GM06990 (cell line): ENCODE measurements around the gene PACRG.

Experiments
- DNase-seq: peaks from one replicate; pipeline ENCODE4 v3.0.0-alpha.2; 2011; ENCODE audit not compliant: insufficient read length; ENCODE audit errors: extremely low read depth
- H3K27me3 ChIP-seq: replicated peaks from 2 replicates; pipeline ENCODE4 v1.6.0; 2011; ENCODE audit warnings: low read length; ENCODE audit not compliant: control insufficient read depth, insufficient read depth
- H3K36me3 ChIP-seq: 2 replicates; pipeline ENCODE4 v1.5.1; 2011; ENCODE audit warnings: low read length; ENCODE audit not compliant: control insufficient read depth, insufficient read depth
- H3K4me3 ChIP-seq: replicated peaks from 2 replicates; pipeline ENCODE4 v1.5.1; 2011; ENCODE audit warnings: low read depth, mild to moderate bottlenecking, control low read depth, low read length
- CTCF ChIP-seq: IDR thresholded peaks from 2 replicates; pipeline ENCODE4 v1.5.1; 2011; ENCODE audit warnings: low read length, control low read depth, mild to moderate bottlenecking, inconsistent platforms; ENCODE audit not compliant: insufficient read depth, poor library complexity, severe bottlenecking

Gene PACRG

GRCh38 chr6:162866656-162867055, 138.9 kb downstream of the PACRG start:
- no peak for TF ChIP-seq CTCF
- Histone ChIP-seq H3K36me3 (no peaks in the 10 kb centered on the region), H3K4me3 (no peak overlapping the region), H3K27me3 (no peaks in the 10 kb centered on the region)
- DNase-seq, result no peak

DNA sequence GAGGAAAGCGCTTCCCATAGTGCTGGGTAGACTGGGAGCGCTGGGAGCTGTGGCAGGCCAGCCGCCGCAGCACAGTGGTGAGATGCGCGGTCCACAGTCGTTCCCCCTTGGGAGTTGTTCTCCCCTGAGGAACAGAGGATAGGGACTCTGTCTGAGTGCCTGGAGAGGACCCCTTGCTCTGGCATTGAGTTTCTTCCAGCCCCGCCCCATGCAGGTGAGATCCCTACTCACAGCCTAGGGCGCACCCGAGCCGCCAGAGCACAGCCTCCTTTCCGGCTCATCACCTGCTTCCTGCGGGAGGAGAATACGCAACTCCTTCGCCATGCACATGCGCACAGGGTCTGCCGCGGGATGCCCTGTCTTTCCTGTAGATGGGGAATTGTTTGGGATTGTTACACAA, 140.6 kb downstream of the PACRG start:
- DNase-seq, result no peak
- no peak for TF ChIP-seq CTCF
- Histone ChIP-seq H3K4me3 (no peak overlapping the region), H3K36me3 (no peaks in the 10 kb centered on the region), H3K27me3 (no peaks in the 10 kb centered on the region)

DNA sequence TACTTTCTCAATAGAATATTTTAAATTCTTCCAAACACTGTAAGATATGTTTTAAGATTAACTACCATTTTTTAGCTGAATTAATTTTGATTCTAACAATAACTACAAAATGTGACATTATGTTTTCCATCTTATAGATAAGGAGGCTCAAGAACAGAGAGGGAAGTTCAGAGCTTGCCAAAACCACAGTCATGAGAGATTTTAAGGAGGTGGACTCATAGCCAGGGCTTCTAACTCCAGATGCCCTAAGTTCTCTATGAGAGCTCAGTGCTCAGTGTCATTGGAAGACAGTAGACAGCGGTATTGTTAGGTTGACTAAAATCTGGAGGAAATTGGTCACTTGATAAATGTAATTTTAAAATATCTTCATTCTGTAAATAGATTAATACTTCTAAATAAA, 144.2 kb downstream of the PACRG start:
- Histone ChIP-seq H3K27me3 (no peaks in the 10 kb centered on the region), H3K36me3 (no peaks in the 10 kb centered on the region), H3K4me3 (no peak overlapping the region)
- no peak for DNase-seq
- TF ChIP-seq CTCF, result no peak

- no peaks in the 10 kb centered on the region for H3K36me3 ChIP-seq
- no peaks in the 10 kb centered on the region for H3K27me3 ChIP-seq
- H3K4me3 ChIP-seq, result no peak overlapping the region
- no peak for DNase-seq
- no peak for TF ChIP-seq CTCF
Measured at GRCh38 chr6:162873537-162873936, 145.8 kb downstream of the PACRG start.

DNA sequence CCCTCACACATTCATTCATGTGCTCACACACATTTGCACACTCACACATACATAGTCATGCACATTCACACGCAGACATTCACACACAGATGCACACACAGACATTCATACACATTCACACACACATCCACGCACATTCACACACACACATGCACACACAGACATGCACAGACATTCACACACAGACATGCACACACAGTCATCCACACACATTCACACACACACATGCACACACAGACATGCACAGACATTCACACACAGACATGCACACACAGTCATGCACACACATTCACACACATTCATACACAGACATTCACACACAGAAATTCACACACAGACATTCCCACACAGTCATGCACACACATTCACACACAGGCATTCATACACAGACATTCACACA, 147.3 kb downstream of the PACRG start:
- no peak for TF ChIP-seq CTCF

DNA sequence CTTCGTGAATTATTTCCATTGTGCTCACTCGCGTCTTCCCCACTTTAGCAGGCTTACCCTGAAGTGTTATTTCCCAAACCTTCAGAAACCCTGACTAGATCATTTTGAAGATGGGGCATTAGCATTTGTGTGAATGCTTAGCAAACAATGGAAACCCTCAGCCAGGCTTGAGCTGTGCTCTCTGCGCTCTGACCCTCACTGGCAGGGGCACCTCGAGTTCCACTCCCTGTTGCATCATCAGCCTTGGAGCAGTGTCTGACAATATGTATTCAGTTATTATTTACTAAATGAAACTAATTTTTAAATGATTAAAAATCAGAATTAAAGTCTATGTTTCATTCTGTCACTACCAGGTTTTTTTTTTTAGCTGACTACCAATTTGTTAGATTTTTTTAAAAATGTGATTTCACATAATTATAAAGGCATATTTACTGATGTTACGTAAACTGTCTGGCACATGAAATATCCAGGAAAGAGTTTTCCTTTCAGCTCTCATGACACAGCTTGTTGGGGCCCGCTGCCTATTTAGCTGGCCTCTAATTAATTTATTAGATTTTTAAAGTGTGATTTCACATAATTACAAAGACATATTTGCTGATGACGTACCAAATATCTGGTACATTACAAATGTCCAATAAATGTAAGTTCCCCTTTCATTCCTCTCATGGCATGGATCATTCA, 155.2 kb downstream of the PACRG start:
- DNase-seq, result no peak
- TF ChIP-seq CTCF, result no peak
- no peaks in the 10 kb centered on the region for H3K27me3 ChIP-seq
- H3K4me3 ChIP-seq, result no peak overlapping the region
- H3K36me3 ChIP-seq, result no peaks in the 10 kb centered on the region

More for the DNA sequence above, 147.3 kb downstream of the PACRG start:
- H3K36me3 ChIP-seq, result no peaks in the 10 kb centered on the region
- H3K4me3 ChIP-seq, result no peak overlapping the region
- no peaks in the 10 kb centered on the region for H3K27me3 ChIP-seq
- DNase-seq, result no peak
